ENCODE results near the gene GPBP1L1.

The GPBP1L1 gene

DNA sequence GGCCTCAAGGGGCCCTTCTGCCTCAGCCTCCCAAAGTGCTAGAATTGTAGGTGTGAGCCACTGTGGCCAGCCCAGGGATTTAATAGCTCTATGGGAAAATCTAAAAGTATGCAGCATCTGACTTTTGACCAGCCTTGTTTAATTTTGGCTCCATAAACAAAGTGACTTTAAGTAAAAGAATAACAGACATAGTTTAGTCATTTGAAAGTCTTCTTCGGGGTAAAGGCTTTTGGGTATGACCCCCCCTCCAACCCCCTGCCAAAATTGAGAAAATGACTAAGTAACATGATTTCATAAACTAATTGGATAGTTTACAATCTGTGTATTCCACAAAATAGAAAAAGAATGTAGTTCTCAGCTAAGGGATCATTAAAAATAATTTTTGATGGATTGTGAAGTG is 17.0 kb downstream of the GPBP1L1 start:
- TF ChIP-seq, protein P1, sequence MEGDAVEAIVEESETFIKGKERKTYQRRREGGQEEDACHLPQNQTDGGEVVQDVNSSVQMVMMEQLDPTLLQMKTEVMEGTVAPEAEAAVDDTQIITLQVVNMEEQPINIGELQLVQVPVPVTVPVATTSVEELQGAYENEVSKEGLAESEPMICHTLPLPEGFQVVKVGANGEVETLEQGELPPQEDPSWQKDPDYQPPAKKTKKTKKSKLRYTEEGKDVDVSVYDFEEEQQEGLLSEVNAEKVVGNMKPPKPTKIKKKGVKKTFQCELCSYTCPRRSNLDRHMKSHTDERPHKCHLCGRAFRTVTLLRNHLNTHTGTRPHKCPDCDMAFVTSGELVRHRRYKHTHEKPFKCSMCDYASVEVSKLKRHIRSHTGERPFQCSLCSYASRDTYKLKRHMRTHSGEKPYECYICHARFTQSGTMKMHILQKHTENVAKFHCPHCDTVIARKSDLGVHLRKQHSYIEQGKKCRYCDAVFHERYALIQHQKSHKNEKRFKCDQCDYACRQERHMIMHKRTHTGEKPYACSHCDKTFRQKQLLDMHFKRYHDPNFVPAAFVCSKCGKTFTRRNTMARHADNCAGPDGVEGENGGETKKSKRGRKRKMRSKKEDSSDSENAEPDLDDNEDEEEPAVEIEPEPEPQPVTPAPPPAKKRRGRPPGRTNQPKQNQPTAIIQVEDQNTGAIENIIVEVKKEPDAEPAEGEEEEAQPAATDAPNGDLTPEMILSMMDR (IDR thresholded peaks at IDR 0.05) = no peak
- Histone ChIP-seq H3K27me3 (no peaks in the 10 kb centered on the region), H3K36me3 (no peaks in the 10 kb centered on the region), H3K27ac (peak overlapping the region in 1 of 2 donors; percentile 30), H3K4me3 (no peak overlapping the region), H3K4me1 (peaks cover 0 to 84% (median 29%) of the 10 kb centered on the region in 4 donors), H3K9me3 (no peaks in the 10 kb centered on the region)
- intact Hi-C loops (cut with DNase I; ENCODE audit: low total_unique reads) = no loop called here
- no peak for DNase-seq

DNA sequence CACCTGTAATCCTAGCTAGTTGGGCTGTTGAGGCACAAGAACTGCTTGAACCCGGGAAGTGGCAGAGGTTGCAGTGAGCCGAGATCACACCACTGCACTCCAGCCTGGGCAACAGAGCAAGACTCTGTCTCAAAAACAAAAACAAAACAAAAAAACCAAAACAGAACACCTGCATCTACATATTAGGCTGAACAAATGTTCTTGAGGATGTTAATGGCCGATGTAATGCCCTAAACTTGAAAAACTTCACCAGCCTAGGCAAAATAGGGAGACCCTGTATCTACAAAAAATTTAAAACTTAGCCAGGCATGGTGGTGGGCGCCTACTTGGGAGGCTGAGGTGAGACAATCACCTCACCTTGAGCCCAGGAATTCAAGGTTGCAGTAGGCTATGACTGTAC is 17.8 kb downstream of the GPBP1L1 start:
- Histone ChIP-seq H3K27ac (no peak overlapping the region), H3K4me1 (peaks cover 0 to 78% (median 27%) of the 10 kb centered on the region in 4 donors), H3K9me3 (no peaks in the 10 kb centered on the region), H3K27me3 (no peaks in the 10 kb centered on the region), H3K36me3 (no peaks in the 10 kb centered on the region), H3K4me3 (no peak overlapping the region)
- TF ChIP-seq, protein P1 (IDR thresholded peaks at IDR 0.05) = no peak
- intact Hi-C loops (cut with DNase I; ENCODE audit: low total_unique reads) = no loop called here
- DNase-seq = no peak

DNA sequence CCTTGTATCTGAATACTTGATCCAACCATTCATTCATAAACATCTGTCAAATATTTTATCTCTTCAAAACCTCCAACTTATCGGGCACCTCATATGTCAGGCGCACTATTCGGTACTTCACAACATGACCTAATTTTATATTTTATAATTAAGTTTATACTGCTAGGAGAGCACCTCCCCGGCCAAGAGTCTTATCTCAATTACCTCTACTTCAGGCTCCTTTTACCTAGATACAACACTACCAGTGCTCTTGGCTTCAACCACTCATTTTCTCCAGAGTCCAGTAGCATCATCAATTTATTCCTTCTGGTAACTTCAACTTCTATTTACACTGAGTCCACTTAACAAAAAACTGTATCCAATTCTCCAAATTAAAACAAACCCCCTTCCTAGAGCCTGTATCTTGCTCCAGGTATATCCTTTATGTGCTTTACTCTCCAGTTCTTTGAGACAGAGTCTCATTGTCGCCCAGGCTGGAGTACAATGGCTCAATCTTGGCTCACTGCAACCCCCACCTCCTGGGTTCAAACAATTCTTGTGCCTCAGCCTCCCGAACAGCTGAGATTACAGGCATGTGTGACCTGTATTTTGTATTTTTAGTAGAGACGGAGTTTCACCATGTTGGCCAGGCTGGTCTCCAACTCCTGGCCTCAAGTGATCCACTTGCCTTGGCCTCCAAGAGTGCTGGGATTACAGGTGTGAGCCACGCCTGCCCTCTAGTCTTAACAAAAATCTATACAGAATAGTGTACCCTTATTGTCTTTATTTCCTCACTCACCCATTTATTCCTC is 18.8 kb downstream of the GPBP1L1 start:
- no peaks in the 10 kb centered on the region for H3K27me3 ChIP-seq
- H3K4me3 ChIP-seq = no peak overlapping the region
- no peaks in the 10 kb centered on the region for H3K36me3 ChIP-seq
- DNase-seq = no peak
- intact Hi-C loops (cut with DNase I; ENCODE audit: low total_unique reads) = no loop called here
- TF ChIP-seq, protein P1 (IDR thresholded peaks at IDR 0.05) = no peak
- no peak overlapping the region for H3K27ac ChIP-seq
- no peaks in the 10 kb centered on the region for H3K9me3 ChIP-seq
- H3K4me1 ChIP-seq = peaks cover 0 to 71% (median 26%) of the 10 kb centered on the region in 4 donors

DNA sequence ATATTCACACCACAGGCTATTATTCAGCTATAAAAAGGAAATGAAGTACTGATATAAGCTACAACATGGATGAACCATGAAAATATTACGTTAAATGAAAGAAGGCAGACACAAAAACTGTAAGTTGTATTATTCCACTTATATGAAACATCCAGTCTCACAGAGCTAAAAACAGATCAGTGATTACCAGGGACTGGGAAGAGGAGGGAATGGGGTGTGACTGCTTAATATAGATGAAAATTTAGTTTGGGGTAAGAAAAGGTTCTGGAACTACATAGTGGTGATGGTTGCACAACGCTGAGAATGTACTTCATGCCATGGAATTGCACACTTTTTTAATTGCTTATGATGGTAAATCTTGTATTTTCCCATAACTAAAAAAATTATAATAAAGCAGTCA is 19.5 kb downstream of the GPBP1L1 start:
- Histone ChIP-seq H3K4me3 (no peak overlapping the region), H3K27me3 (no peaks in the 10 kb centered on the region), H3K27ac (no peak overlapping the region), H3K9me3 (no peaks in the 10 kb centered on the region), H3K36me3 (no peaks in the 10 kb centered on the region), H3K4me1 (peaks cover 0 to 70% (median 26%) of the 10 kb centered on the region in 4 donors)
- DNase-seq = no peak
- TF ChIP-seq, protein P1 (IDR thresholded peaks at IDR 0.05) = no peak
- intact Hi-C loops (cut with DNase I; ENCODE audit: low total_unique reads) = no loop called here

DNA sequence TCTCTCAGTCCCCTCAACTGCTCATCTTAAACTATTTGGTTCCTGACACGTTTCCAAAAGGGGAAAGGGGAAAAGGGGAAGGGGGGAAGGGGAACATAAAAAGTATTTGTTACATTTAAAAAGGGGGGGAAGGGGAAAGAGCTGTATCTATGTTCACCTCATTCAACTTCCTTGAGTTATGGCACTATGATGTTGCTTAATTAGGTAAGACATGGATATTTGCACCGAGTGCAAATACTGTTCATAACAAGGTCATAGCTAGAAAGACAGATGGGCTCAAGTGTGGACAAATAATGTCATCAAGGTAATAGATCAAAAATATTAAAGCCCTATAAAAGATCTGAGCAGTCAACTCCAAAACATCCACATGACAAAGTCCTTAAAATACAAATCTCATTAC is 26.0 kb downstream of the GPBP1L1 start:
- no peaks in the 10 kb centered on the region for H3K27me3 ChIP-seq
- H3K27ac ChIP-seq = no peak overlapping the region
- H3K4me3 ChIP-seq = no peak overlapping the region
- TF ChIP-seq, protein P1 (IDR thresholded peaks at IDR 0.05) = no peak
- intact Hi-C loops (cut with DNase I; ENCODE audit: low total_unique reads) = no loop called here
- H3K4me1 ChIP-seq = peaks cover 0 to 25% (median 3%) of the 10 kb centered on the region in 4 donors
- H3K36me3 ChIP-seq = peaks cover 43 to 50% (median 45%) of the 10 kb centered on the region in 3 donors
- H3K9me3 ChIP-seq = no peaks in the 10 kb centered on the region
- DNase-seq = no peak
